ENCODE data around the gene ZNF460.

The ZNF460 gene

DNA sequence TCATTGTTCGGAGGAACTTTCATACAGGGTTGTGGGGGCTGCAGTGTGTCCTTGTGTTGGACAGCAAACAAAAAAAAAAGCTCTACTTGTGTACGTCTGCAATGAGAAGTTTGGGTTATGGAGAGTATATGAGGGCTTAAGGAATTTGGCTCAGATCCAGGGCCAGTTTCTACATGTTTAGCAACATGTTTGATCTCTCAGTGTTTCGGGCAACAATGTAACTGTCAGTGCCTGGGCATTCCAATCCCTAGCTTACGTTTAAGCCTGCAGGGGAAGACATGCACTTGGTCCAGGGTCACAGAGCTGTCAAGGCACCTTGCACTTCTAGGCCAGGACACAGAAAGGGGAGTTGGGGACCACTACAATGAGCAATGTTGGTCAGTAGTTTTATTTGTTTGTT, 53.9 kb downstream of the ZNF460 start:
- no peak overlapping the region for H3K4me3 ChIP-seq (ENCODE audit: low read depth, low read length)
- TF ChIP-seq, protein P1, sequence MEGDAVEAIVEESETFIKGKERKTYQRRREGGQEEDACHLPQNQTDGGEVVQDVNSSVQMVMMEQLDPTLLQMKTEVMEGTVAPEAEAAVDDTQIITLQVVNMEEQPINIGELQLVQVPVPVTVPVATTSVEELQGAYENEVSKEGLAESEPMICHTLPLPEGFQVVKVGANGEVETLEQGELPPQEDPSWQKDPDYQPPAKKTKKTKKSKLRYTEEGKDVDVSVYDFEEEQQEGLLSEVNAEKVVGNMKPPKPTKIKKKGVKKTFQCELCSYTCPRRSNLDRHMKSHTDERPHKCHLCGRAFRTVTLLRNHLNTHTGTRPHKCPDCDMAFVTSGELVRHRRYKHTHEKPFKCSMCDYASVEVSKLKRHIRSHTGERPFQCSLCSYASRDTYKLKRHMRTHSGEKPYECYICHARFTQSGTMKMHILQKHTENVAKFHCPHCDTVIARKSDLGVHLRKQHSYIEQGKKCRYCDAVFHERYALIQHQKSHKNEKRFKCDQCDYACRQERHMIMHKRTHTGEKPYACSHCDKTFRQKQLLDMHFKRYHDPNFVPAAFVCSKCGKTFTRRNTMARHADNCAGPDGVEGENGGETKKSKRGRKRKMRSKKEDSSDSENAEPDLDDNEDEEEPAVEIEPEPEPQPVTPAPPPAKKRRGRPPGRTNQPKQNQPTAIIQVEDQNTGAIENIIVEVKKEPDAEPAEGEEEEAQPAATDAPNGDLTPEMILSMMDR (IDR thresholded peaks at IDR 0.05; ENCODE audit: control insufficient read depth, extremely low read depth, insufficient read depth) = no peak
- DNase-seq (ENCODE audit: low read depth) = no peak

DNA sequence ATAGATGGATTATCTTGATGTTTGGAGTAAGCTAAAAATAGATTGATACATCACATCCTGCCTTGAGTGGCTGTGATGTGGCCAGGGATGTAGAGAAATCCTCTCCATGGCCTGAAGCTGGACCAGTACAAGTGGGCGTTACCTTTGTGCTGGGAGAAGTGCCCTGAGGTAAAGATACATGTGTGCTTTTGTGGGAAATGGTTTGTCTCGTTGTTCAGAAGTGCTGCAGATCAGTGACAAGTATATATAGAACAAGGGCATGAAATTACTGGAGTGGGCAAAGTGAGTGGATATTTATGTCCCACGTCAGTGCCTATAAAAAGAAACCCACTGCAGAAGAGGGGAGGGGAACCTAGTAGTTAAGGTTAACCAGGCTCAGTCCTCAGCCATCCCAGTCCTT, 58.6 kb downstream of the ZNF460 start:
- DNase-seq (ENCODE audit: low read depth) = no peak
- TF ChIP-seq, protein P1 (IDR thresholded peaks at IDR 0.05; ENCODE audit: control insufficient read depth, extremely low read depth, insufficient read depth) = no peak
- H3K4me3 ChIP-seq (ENCODE audit: low read depth, low read length) = no peak overlapping the region

DNA sequence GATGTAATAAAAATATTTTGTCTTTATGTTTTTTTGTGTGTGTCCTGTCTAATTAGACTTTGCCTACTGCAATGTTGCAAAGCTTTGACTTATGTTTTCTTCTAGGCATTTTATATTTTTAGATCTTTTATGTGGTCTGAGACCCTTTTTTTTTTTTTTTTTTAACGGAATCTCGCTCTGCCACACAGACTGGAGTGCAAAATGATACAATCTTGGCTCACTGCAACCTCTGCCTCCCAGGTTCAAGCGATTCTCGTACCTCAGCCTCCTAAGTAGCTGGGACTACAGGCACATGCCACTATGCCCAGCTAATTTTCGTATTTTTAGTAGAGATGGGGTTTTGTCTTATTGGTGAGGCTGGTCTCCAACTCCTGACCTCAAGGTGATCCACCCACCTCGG, 62.3 kb downstream of the ZNF460 start:
- DNase-seq (ENCODE audit: low read depth) = no peak
- no peak overlapping the region for H3K4me3 ChIP-seq (ENCODE audit: low read depth, low read length)
- TF ChIP-seq, protein P1 (IDR thresholded peaks at IDR 0.05; ENCODE audit: control insufficient read depth, extremely low read depth, insufficient read depth) = no peak
